Thymus (tissue), 11 donors: ENCODE measurements around the gene SCAF11. TPM values are rescaled to one million over a fixed set of nuclear protein-coding genes. Genes with fewer than 3 reads are reported as not detected.

Experiments used
- DNase-seq, 9 donors: peaks; one replicate each; pipeline ENCODE4 v3.0.0-alpha.2; 2013; ENCODE audit warnings: low spot score in 9 of 9, low read depth in 6 of 9, missing footprints in 1 of 9
- H3K27ac ChIP-seq, 2 donors: one replicate each; pipeline ENCODE4 v1.5.1; 2013; ENCODE audit warnings: control low read depth in 1 of 2, low read depth in 1 of 2, low read length in 1 of 2, mild to moderate bottlenecking in 1 of 2, moderate library complexity in 1 of 2
- H3K27me3 ChIP-seq, 2 donors: one replicate each; pipeline ENCODE4 v1.5.1; 2013; ENCODE audit warnings: low read length in 1 of 2; ENCODE audit not compliant: control insufficient read depth in 2 of 2, insufficient read depth in 1 of 2
- H3K36me3 ChIP-seq, 2 donors: one replicate each; pipeline ENCODE4 v1.5.1; 2013; ENCODE audit warnings: low read length in 1 of 2, mild to moderate bottlenecking in 1 of 2, moderate library complexity in 1 of 2; ENCODE audit not compliant: control insufficient read depth in 2 of 2, insufficient read depth in 2 of 2
- H3K4me1 ChIP-seq, 2 donors: one replicate each; pipeline ENCODE4 v1.5.1; 2013; ENCODE audit warnings: low read length in 2 of 2; ENCODE audit not compliant: control insufficient read depth in 2 of 2, insufficient read depth in 2 of 2
- H3K4me3 ChIP-seq, 2 donors: one replicate each; pipeline ENCODE4 v1.5.1; 2013; ENCODE audit warnings: low read length in 2 of 2, control low read depth in 1 of 2, mild to moderate bottlenecking in 1 of 2
- H3K9me3 ChIP-seq, 2 donors: one replicate each; pipeline ENCODE4 v1.5.1; 2013; ENCODE audit warnings: low read length in 1 of 2, mild to moderate bottlenecking in 1 of 2; ENCODE audit not compliant: control insufficient read depth in 2 of 2, insufficient read depth in 1 of 2
- WGBS: extraction: QIAGEN DNeasy Blood & Tissue Kit; methylation state at CpG from one replicate; pipeline ENCODE4 v1.1.7; 2013; 5-methylcytosine and 5-hydroxymethylcytosine counted together
- polyA plus RNA-seq: library from polyadenylated mRNA; stranded (reverse); fragments of 200-250 nt; gene quantifications from one replicate; pipeline ENCODE4 v1.2.3, GENCODE V29; 2013
- total RNA-seq: library from RNA; stranded (reverse); fragments of 120-200 nt; gene quantifications from one replicate; pipeline ENCODE4 v1.2.4, GENCODE V29; 2013
- donor health status: healthy.

The SCAF11 gene
- total and polyA plus RNA-seq, 2 donors, result 42.9 to 89.4 TPM

DNA sequence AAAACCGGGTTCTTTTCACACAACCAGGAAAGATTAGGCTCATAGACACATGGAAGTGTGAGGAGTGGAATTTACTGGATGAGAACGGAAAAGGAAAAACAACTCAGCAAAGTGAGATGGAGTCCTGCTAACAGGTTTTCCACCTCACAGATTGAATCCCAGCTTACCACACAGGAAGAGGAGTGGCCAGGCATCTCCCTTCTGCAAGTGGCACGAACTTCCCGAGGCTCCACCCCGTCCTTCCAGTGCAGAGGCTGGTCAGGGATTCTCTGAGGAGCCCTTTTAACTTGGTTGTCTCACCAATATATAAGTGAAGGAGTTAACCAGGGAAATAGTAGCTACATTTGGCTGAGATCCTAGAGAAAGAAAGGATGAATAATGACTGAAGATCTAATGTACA is 102.8 kb downstream of the SCAF11 start:
- Histone ChIP-seq H3K36me3 (peaks cover 21 to 47% of the 10 kb centered on the region in 2 donors), H3K27ac (no peak overlapping the region), H3K27me3 (no peaks in the 10 kb centered on the region), H3K4me1 (no peaks in the 10 kb centered on the region), H3K9me3 (no peaks in the 10 kb centered on the region), H3K4me3 (no peak overlapping the region)
- WGBS, result 97% methylated on average over 5 of the region's 5 CpGs
- no peak for DNase-seq

DNA sequence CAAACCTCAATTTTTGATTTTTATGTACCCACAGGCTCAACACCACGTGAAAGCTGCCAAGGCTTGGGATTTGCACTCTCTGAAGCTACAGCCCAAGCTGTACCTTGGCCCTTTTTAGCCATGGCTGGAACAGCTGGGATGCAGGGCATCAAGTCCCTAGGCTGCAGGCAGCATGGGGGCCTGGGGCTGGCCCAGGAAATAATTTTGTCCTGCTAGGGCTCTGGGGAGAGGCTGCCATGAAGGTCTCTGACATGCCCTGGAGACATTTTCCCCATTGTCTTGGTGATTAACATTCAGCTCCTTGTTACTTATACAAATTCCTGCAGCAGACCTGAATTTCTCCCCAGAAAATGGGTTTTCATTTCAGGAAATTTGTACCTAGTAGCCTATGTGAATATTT is 103.7 kb downstream of the SCAF11 start:
- no peaks in the 10 kb centered on the region for H3K4me1 ChIP-seq
- H3K4me3 ChIP-seq, result no peak overlapping the region
- H3K27me3 ChIP-seq, result no peaks in the 10 kb centered on the region
- peaks cover 0 to under 1% of the 10 kb centered on the region in 2 donors for H3K9me3 ChIP-seq
- H3K36me3 ChIP-seq, result peaks cover 24 to 47% of the 10 kb centered on the region in 2 donors
- no peak for DNase-seq
- no peak overlapping the region for H3K27ac ChIP-seq
- WGBS, result 100% methylated on average over 1 of the region's 1 CpG

DNA sequence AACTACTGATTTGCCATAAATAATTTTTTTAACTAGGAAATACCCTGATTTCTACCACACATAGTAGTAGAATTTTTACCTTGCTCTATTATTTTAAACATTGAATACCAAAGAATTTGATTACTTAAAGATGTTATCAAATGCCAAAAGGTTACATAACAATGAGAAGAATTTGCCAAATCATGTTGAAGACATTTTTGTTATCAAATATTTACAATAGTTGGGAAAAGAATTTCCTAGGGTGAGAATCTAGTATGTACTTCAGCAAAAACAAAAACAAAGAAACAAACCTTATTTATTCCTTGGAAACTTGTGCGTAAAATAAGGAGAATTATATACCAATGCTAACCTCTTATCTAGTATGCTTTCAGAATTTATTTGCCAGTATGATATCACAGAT is 107.2 kb downstream of the SCAF11 start:
- 97% methylated on average over 1 of the region's 1 CpG for WGBS
- no peak for DNase-seq
- no peaks in the 10 kb centered on the region for H3K4me1 ChIP-seq
- no peak overlapping the region for H3K27ac ChIP-seq
- H3K36me3 ChIP-seq, result peaks cover 31 to 62% of the 10 kb centered on the region in 2 donors
- no peaks in the 10 kb centered on the region for H3K27me3 ChIP-seq
- H3K9me3 ChIP-seq, result peaks cover 0 to 2% of the 10 kb centered on the region in 2 donors
- H3K4me3 ChIP-seq, result no peak overlapping the region

DNA sequence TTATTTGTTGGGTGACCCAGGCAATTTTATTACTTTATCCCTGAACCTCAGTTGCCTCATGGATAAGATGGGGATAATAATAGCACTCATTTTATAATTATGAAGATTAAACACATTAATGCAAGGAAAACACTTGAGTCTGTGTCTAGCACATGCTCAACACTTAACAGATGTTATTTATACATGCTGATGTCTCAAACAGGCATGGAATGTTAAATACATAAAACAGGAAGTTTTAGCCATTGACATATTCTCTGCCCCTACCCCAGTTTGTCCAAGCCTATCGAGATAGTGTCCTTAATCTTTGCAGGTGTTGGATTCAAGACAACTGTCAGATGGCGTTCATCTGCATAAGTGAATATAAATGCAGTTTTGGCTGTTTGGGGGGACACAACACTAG is 109.8 kb downstream of the SCAF11 start:
- Histone ChIP-seq H3K9me3 (peaks cover 0 to 2% of the 10 kb centered on the region in 2 donors), H3K27ac (no peak overlapping the region), H3K4me3 (no peak overlapping the region), H3K36me3 (peaks cover 35 to 54% of the 10 kb centered on the region in 2 donors), H3K4me1 (no peaks in the 10 kb centered on the region), H3K27me3 (no peaks in the 10 kb centered on the region)
- DNase-seq, result no peak
- WGBS, result 94% methylated on average over 2 of the region's 2 CpGs

DNA sequence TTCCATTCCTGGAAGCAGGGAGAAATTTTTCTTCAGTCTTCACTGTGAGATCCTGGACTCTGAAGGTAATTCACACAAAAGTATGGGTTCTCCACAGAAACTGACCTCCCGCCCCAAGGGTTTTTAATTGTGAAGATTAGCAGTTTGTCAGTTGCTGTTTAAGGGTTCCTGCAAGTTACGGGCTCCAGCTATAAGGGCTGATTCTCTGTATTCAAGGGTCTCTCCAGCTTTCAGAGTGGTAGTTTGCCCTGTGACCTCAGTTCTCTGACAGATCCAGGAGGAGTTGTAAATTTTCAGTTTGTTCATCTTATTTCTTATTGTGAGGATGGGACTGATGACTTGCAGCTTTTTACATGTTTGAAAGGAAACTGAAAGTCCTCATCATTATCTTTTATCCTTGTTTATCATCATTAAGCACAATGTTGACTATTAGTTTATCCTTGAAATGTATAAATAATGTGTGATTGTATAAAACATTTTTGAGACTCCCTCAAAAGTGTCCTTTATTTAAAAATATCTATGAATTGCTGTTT is 110.9 kb downstream of the SCAF11 start:
- no peaks in the 10 kb centered on the region for H3K4me1 ChIP-seq
- WGBS, result 98% methylated on average over 2 of the region's 2 CpGs
- H3K36me3 ChIP-seq, result peaks cover 36 to 51% of the 10 kb centered on the region in 2 donors
- H3K27ac ChIP-seq, result no peak overlapping the region
- peaks cover 0 to 2% of the 10 kb centered on the region in 2 donors for H3K9me3 ChIP-seq
- no peaks in the 10 kb centered on the region for H3K27me3 ChIP-seq
- DNase-seq, result no peak
- no peak overlapping the region for H3K4me3 ChIP-seq

DNA sequence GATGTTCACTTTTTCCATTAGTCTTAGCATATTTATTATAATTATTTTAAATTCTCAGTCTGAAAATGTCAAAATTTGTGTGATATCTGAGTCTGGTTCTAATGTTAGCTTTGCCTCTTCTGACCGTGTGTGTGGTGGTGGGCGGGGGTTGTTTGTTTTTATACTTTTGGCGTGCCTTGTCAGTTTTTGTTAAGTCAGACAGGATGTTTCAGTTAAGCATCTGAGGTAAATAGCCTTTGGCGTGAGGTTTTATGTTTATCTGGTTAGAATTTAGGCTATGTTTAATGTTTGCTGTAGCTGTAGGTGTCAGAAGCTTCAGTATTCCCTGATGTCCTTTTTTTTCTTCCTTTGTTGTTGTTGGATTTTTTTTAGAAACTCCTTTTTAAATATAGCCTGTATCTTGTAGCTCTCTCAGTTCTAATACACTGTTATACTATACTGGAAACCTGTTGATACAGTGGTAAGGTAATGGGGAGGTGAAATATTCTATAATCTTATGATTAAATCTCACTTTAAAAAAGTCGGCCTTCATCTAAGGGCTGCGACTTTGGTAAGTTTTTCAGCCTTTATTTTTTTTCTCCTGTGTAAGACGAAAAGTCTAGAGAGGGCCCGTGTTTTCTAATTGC is 111.6 kb downstream of the SCAF11 start:
- DNase-seq, result peak in 4 of 9 donors; percentile 2 to 36 (median 16)
- Histone ChIP-seq H3K4me1 (no peaks in the 10 kb centered on the region), H3K9me3 (peaks cover 0 to 2% of the 10 kb centered on the region in 2 donors), H3K27ac (peak overlapping the region in 1 of 2 donors; percentile 28), H3K4me3 (no peak overlapping the region), H3K27me3 (no peaks in the 10 kb centered on the region), H3K36me3 (peaks cover 41 to 51% of the 10 kb centered on the region in 2 donors)
- WGBS, result 63% methylated on average over 8 of the region's 8 CpGs

DNA sequence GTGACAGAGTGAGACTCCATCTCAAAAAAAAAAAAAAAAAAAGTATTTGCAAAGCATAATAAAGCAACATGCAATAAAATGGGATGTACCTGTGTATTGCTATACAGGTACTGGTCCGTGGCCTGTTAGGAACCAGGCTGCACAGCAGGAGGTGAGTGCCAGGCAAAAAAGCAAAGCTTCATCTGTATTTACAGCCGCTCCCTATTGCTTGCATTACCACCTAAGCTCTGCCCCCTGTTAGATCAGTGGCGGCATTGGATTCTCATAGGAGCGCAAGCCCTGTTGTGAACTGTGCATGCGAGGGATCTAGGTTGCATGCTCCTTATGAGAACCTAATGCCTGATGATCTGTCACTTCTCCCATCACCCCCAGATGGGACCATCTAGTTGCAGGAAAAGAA is 113.3 kb downstream of the SCAF11 start:
- Histone ChIP-seq H3K36me3 (peaks cover 42 to 61% of the 10 kb centered on the region in 2 donors), H3K9me3 (peaks cover 0 to 2% of the 10 kb centered on the region in 2 donors)
- 98% methylated on average over 5 of the region's 5 CpGs for WGBS

DNA sequence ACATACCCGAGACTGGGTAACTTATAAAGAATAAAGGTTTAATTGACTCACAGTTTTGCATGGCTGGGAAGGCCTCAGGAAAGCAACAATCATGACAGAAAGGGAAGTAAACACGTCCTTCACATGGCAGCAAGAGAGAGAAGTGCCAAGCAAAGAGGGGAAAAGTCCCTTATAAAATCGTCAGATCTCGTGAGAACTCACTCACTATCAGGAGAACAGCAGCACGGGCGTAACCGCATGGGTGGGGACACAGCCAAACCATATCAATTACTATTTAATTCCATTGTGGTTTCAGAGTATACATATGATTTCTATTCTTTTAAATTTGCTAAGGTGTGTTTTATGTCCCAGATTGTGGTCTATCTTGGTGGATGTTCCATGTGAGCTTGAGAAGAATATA is 117.9 kb downstream of the SCAF11 start:
- Histone ChIP-seq H3K9me3 (no peaks in the 10 kb centered on the region), H3K4me3 (no peak overlapping the region), H3K27ac (no peak overlapping the region), H3K36me3 (peaks cover 39 to 59% of the 10 kb centered on the region in 2 donors), H3K27me3 (no peaks in the 10 kb centered on the region), H3K4me1 (no peaks in the 10 kb centered on the region)
- 95% methylated on average over 7 of the region's 7 CpGs for WGBS
- DNase-seq, result no peak

More for the DNA sequence above, 113.3 kb downstream of the SCAF11 start:
- no peak for DNase-seq
- no peak overlapping the region for H3K27ac ChIP-seq
- no peaks in the 10 kb centered on the region for H3K4me1 ChIP-seq
- H3K4me3 ChIP-seq, result no peak overlapping the region
- no peaks in the 10 kb centered on the region for H3K27me3 ChIP-seq
